ENCODE results near the gene BCLAF3. TPM values are rescaled to one million over a fixed set of nuclear protein-coding genes. Genes with fewer than 3 reads are reported as not detected.

BCLAF3 gene
- total RNA-seq (2021; fragmentation: NEBNext Ultra II Directional; extraction: Animal tissue kit (Norgen Biotek cat#: 25700)) = 1 to 10 TPM; 3.7 to 5.0 (median 4.7) TPM
- long read RNA-seq, partial matches to known transcripts = 0 of 1 reads
- long read RNA-seq, other reads (novel, unspliced or antisense) = 1 of 1 reads

GRCh38 chrX:19990556-19991349 lies at the start of gene BCLAF3:
Gene BCLAF3 (minus strand): TSS chrX:19991061. CDS start chrX:19970264, 20,797 bp downstream.
- peak; percentile 76 for DNase-seq
- no peaks in the 10 kb centered on the region for H3K27me3 Mint-ChIP-seq (ENCODE audit: insufficient read depth)
- H3K27ac Mint-ChIP-seq = peak within 1 kb of the TSS; percentile 78
- peak; percentile 86 for TF ChIP-seq CTCF (IDR thresholded peaks at IDR 0.05)
- H3K4me1 Mint-ChIP-seq (ENCODE audit: low read depth) = peaks cover 13% of the 10 kb centered on the region
- H3K36me3 Mint-ChIP-seq (ENCODE audit: low read depth) = peaks cover 4% of the 10 kb centered on the region; the same call in 1 of the 2 replicates
- H3K9me3 Mint-ChIP-seq = no peaks in the 10 kb centered on the region
- H3K4me3 Mint-ChIP-seq = peak within 1 kb of the TSS; percentile 92

GRCh38 chrX:20038966-20039365 lies 48.1 kb upstream of the BCLAF3 start:
- Mint-ChIP-seq H3K4me1 (ENCODE audit: low read depth) (no peaks in the 10 kb centered on the region), H3K36me3 (ENCODE audit: low read depth) (no peaks in the 10 kb centered on the region), H3K27me3 (ENCODE audit: insufficient read depth) (peaks cover 8% of the 10 kb centered on the region), H3K9me3 (no peaks in the 10 kb centered on the region), H3K4me3 (no peak overlapping the region), H3K27ac (no peak overlapping the region)
- TF ChIP-seq CTCF (IDR thresholded peaks at IDR 0.05) = no peak
- DNase-seq = no peak

- Mint-ChIP-seq H3K36me3 (ENCODE audit: low read depth) (no peaks in the 10 kb centered on the region), H3K27me3 (ENCODE audit: insufficient read depth) (peaks cover 8% of the 10 kb centered on the region), H3K9me3 (no peaks in the 10 kb centered on the region), H3K4me1 (ENCODE audit: low read depth) (no peaks in the 10 kb centered on the region), H3K4me3 (no peak overlapping the region), H3K27ac (no peak overlapping the region)
- no peak for TF ChIP-seq CTCF (IDR thresholded peaks at IDR 0.05)
- DNase-seq = no peak
Observed at GRCh38 chrX:20037186-20037585, 46.3 kb upstream of the BCLAF3 start.

GRCh38 chrX:20032201-20032600 lies 41.3 kb upstream of the BCLAF3 start:
- Mint-ChIP-seq H3K27ac (no peak overlapping the region), H3K4me3 (no peak overlapping the region), H3K4me1 (ENCODE audit: low read depth) (no peaks in the 10 kb centered on the region), H3K27me3 (ENCODE audit: insufficient read depth) (peaks cover under 1% of the 10 kb centered on the region; the same call in 1 of the 2 replicates), H3K36me3 (ENCODE audit: low read depth) (no peaks in the 10 kb centered on the region), H3K9me3 (no peaks in the 10 kb centered on the region)
- no peak for DNase-seq
- no peak for TF ChIP-seq CTCF (IDR thresholded peaks at IDR 0.05)

- no peaks in the 10 kb centered on the region for H3K27me3 Mint-ChIP-seq (ENCODE audit: insufficient read depth)
- H3K36me3 Mint-ChIP-seq (ENCODE audit: low read depth) = no peaks in the 10 kb centered on the region
- TF ChIP-seq CTCF (IDR thresholded peaks at IDR 0.05) = no peak
- no peak for DNase-seq
- no peaks in the 10 kb centered on the region for H3K9me3 Mint-ChIP-seq
- no peak overlapping the region for H3K4me3 Mint-ChIP-seq
- no peak overlapping the region for H3K27ac Mint-ChIP-seq
- peaks cover 8% of the 10 kb centered on the region for H3K4me1 Mint-ChIP-seq (ENCODE audit: low read depth)
Observed at GRCh38 chrX:20029728-20030127, 38.9 kb upstream of the BCLAF3 start.

Measured in HFFc6 (cell line).